ENCODE measurements around the gene MLLT3. TPM values are rescaled to one million over a fixed set of nuclear protein-coding genes. Genes with fewer than 3 reads are reported as not detected.

Gene MLLT3
- total and polyA plus RNA-seq, 7 experiments from 2014 or later: 40.9 to 85.3 (median 64.8) TPM

- Histone ChIP-seq H3K36me3 (ENCODE audit: control insufficient read depth in 2 of 3, insufficient read depth in 3 of 3, low read length in 3 of 3) (no peaks in the 10 kb centered on the region), H3K4me1 (ENCODE audit: control insufficient read depth in 2 of 2, insufficient read depth in 2 of 2, low read length in 2 of 2) (peaks cover 0 to 31% of the 10 kb centered on the region in 2 donors), H3K4me3 (ENCODE audit: low read length) (no peak overlapping the region), H3K27me3 (ENCODE audit: control insufficient read depth in 2 of 2, insufficient read depth in 2 of 2, low read length in 2 of 2) (no peaks in the 10 kb centered on the region), H3K9me3 (ENCODE audit: control insufficient read depth in 2 of 3, low read length in 3 of 3) (no peaks in the 10 kb centered on the region), H3K27ac (ENCODE audit: low read depth, low read length) (no peak overlapping the region)
- CTCF ChIA-PET: no interaction called here
- Mint-ChIP-seq H3K27me3 (no peaks in the 10 kb centered on the region), H3K4me1 (peaks cover 23 to 95% (median 83%) of the 10 kb centered on the region in 7 donors), H3K27ac (peak overlapping the region; percentile 12 to 96 (median 38)), H3K9me3 (peaks cover 0 to 10% (median 0%) of the 10 kb centered on the region in 11 donors), H3K36me3 (peaks cover 12 to 52% (median 42%) of the 10 kb centered on the region in 5 donors), H3K4me3 (no peak overlapping the region)
- intact Hi-C loops (cut with micrococcal nuclease): no loop called here
- no peak for ATAC-seq
- POLR2A ChIA-PET: interaction anchor here (1.6 kb wide), 1 partner anchor 220 kb away, joined by 7 read pairs; the partner anchor contains the start of gene MLLT3
- no peak for DNase-seq
Measured at GRCh38 chr9:20402273-20402875, 219.9 kb downstream of the MLLT3 start.

- DNase-seq: no peak
- peak; percentile 26 for ATAC-seq
- Mint-ChIP-seq H3K27me3 (no peaks in the 10 kb centered on the region), H3K4me1 (peaks cover 41 to 98% (median 90%) of the 10 kb centered on the region in 7 donors), H3K36me3 (peaks cover 12 to 52% (median 45%) of the 10 kb centered on the region in 5 donors), H3K9me3 (peaks cover 0 to 10% (median 0%) of the 10 kb centered on the region in 11 donors), H3K4me3 (peak overlapping the region; percentile 33 to 85 (median 71)), H3K27ac (peak overlapping the region; percentile 47 to 97 (median 90))
- Histone ChIP-seq H3K36me3 (ENCODE audit: control insufficient read depth in 2 of 3, insufficient read depth in 3 of 3, low read length in 3 of 3) (no peaks in the 10 kb centered on the region), H3K4me3 (ENCODE audit: low read length) (no peak overlapping the region), H3K27ac (ENCODE audit: low read depth, low read length) (peak overlapping the region; percentile 32), H3K4me1 (ENCODE audit: control insufficient read depth in 2 of 2, insufficient read depth in 2 of 2, low read length in 2 of 2) (peaks cover 0 to 62% of the 10 kb centered on the region in 2 donors), H3K27me3 (ENCODE audit: control insufficient read depth in 2 of 2, insufficient read depth in 2 of 2, low read length in 2 of 2) (no peaks in the 10 kb centered on the region), H3K9me3 (ENCODE audit: control insufficient read depth in 2 of 3, low read length in 3 of 3) (no peaks in the 10 kb centered on the region)
- intact Hi-C loops (cut with micrococcal nuclease): loop anchor here in 1 of 2 donors (1.0 to 5.0 kb wide), 3 partner anchors 9 to 126 kb away; no protein-coding TSS in a partner anchor
- CTCF ChIA-PET: interaction anchor here (0.7 to 4.8 kb wide), 7 partner anchors 9 to 261 kb away, joined by 3 to 22 read pairs (median 3); no protein-coding TSS in a partner anchor
- POLR2A ChIA-PET: interaction anchor here (0.7 to 3.0 kb wide), 7 partner anchors 8 to 287 kb away, joined by 3 to 9 read pairs (median 3); no protein-coding TSS in a partner anchor
Measured at GRCh38 chr9:20398536-20399338, 223.6 kb downstream of the MLLT3 start.

GRCh38 chr9:20397348-20397747 lies 225.0 kb downstream of the MLLT3 start:
- H3K9me3 ChIP-seq (ENCODE audit: control insufficient read depth in 2 of 3, low read length in 3 of 3): no peaks in the 10 kb centered on the region
- Mint-ChIP-seq H3K4me3 (peak overlapping the region in 4 of 10 donors; percentile 33 to 72 (median 56)), H3K4me1 (peaks cover 41 to 88% (median 77%) of the 10 kb centered on the region in 7 donors), H3K9me3 (peaks cover 0 to 10% (median 0%) of the 10 kb centered on the region in 11 donors), H3K27ac (peak overlapping the region in 5 of 9 donors; percentile 48 to 92 (median 68)), H3K36me3 (peaks cover 5 to 42% (median 36%) of the 10 kb centered on the region in 5 donors), H3K27me3 (no peaks in the 10 kb centered on the region)
- ChIA-PET POLR2A (interaction anchor here (0.8 to 3.0 kb wide), 4 partner anchors 13 to 42 kb away, joined by 3 to 9 read pairs (median 4); no protein-coding TSS in a partner anchor), CTCF (interaction anchor here (1.9 to 4.8 kb wide), 2 partner anchors 10 to 39 kb away, joined by 8 to 22 read pairs; no protein-coding TSS in a partner anchor)
- H3K27ac ChIP-seq (ENCODE audit: low read depth, low read length): no peak overlapping the region
- peaks cover 0 to 56% of the 10 kb centered on the region in 2 donors for H3K4me1 ChIP-seq (ENCODE audit: control insufficient read depth in 2 of 2, insufficient read depth in 2 of 2, low read length in 2 of 2)
- ATAC-seq: no peak
- H3K36me3 ChIP-seq (ENCODE audit: control insufficient read depth in 2 of 3, insufficient read depth in 3 of 3, low read length in 3 of 3): no peaks in the 10 kb centered on the region
- no peak for DNase-seq
- H3K4me3 ChIP-seq (ENCODE audit: low read length): no peak overlapping the region
- intact Hi-C loops (cut with micrococcal nuclease): loop anchor here in 1 of 2 donors (2.0 to 5.0 kb wide), 2 partner anchors 41 to 125 kb away; no protein-coding TSS in a partner anchor
- no peaks in the 10 kb centered on the region for H3K27me3 ChIP-seq (ENCODE audit: control insufficient read depth in 2 of 2, insufficient read depth in 2 of 2, low read length in 2 of 2)

GRCh38 chr9:20396509-20396908 lies 225.8 kb downstream of the MLLT3 start:
- peaks cover 0 to 40% (median 36%) of the 10 kb centered on the region in 5 donors for H3K36me3 Mint-ChIP-seq
- peak overlapping the region; percentile 3 to 72 (median 50) for H3K4me3 Mint-ChIP-seq
- intact Hi-C loops (cut with micrococcal nuclease): loop anchor here in 1 of 2 donors (2.0 to 5.0 kb wide), 2 partner anchors 40 to 124 kb away; no protein-coding TSS in a partner anchor

GRCh38 chr9:20395651-20396050 lies 226.6 kb downstream of the MLLT3 start:
- CTCF ChIA-PET: interaction anchor here (0.6 to 4.8 kb wide), 4 partner anchors 11 to 38 kb away, joined by 3 to 22 read pairs (median 6); no protein-coding TSS in a partner anchor
- H3K4me3 ChIP-seq (ENCODE audit: low read length): no peak overlapping the region

More at GRCh38 chr9:20396509-20396908, 225.8 kb downstream of the MLLT3 start:
- H3K27ac ChIP-seq (ENCODE audit: low read depth, low read length): no peak overlapping the region
- H3K4me1 ChIP-seq (ENCODE audit: control insufficient read depth in 2 of 2, insufficient read depth in 2 of 2, low read length in 2 of 2): peaks cover 0 to 56% of the 10 kb centered on the region in 2 donors
- no peaks in the 10 kb centered on the region for H3K27me3 ChIP-seq (ENCODE audit: control insufficient read depth in 2 of 2, insufficient read depth in 2 of 2, low read length in 2 of 2)
- ChIA-PET POLR2A (interaction anchor here (0.6 to 3.4 kb wide), 7 partner anchors 9 to 742 kb away, joined by 3 to 13 read pairs (median 4); no protein-coding TSS in a partner anchor), CTCF (interaction anchor here (1.9 to 4.8 kb wide), 2 partner anchors 11 to 39 kb away, joined by 8 to 22 read pairs; no protein-coding TSS in a partner anchor)
- peak in 2 of 9 donors; percentile 25 to 27 for DNase-seq
- Mint-ChIP-seq H3K27me3 (no peaks in the 10 kb centered on the region), H3K9me3 (peaks cover 0 to 3% (median 0%) of the 10 kb centered on the region in 11 donors), H3K4me1 (peaks cover 35 to 88% (median 69%) of the 10 kb centered on the region in 7 donors), H3K27ac (peak overlapping the region in 8 of 9 donors; percentile 58 to 92 (median 78))
- H3K36me3 ChIP-seq (ENCODE audit: control insufficient read depth in 2 of 3, insufficient read depth in 3 of 3, low read length in 3 of 3): no peaks in the 10 kb centered on the region
- no peak for ATAC-seq
- H3K4me3 ChIP-seq (ENCODE audit: low read length): no peak overlapping the region
- no peaks in the 10 kb centered on the region for H3K9me3 ChIP-seq (ENCODE audit: control insufficient read depth in 2 of 3, low read length in 3 of 3)

More at GRCh38 chr9:20395651-20396050, 226.6 kb downstream of the MLLT3 start:
- Histone ChIP-seq H3K36me3 (ENCODE audit: control insufficient read depth in 2 of 3, insufficient read depth in 3 of 3, low read length in 3 of 3) (no peaks in the 10 kb centered on the region), H3K4me1 (ENCODE audit: control insufficient read depth in 2 of 2, insufficient read depth in 2 of 2, low read length in 2 of 2) (peaks cover 0 to 56% of the 10 kb centered on the region in 2 donors), H3K27me3 (ENCODE audit: control insufficient read depth in 2 of 2, insufficient read depth in 2 of 2, low read length in 2 of 2) (no peaks in the 10 kb centered on the region), H3K9me3 (ENCODE audit: control insufficient read depth in 2 of 3, low read length in 3 of 3) (no peaks in the 10 kb centered on the region), H3K27ac (ENCODE audit: low read depth, low read length) (no peak overlapping the region)
- H3K36me3 Mint-ChIP-seq: peaks cover 0 to 43% (median 30%) of the 10 kb centered on the region in 5 donors
- H3K9me3 Mint-ChIP-seq: peaks cover 0 to 3% (median 0%) of the 10 kb centered on the region in 11 donors
- peak overlapping the region in 8 of 10 donors; percentile 24 to 63 (median 52) for H3K4me3 Mint-ChIP-seq
- DNase-seq (peak in 2 of 9 donors; percentile 21 to 27), ATAC-seq (no peak)
- intact Hi-C loops (cut with micrococcal nuclease): loop anchor here in 1 of 2 donors (2.0 to 5.0 kb wide), 3 partner anchors 13 to 123 kb away; no protein-coding TSS in a partner anchor
- POLR2A ChIA-PET: interaction anchor here (0.6 to 3.4 kb wide), 7 partner anchors 8 to 743 kb away, joined by 3 to 13 read pairs (median 5); partner anchors contain the start of gene MLLT3
- H3K27ac Mint-ChIP-seq: peak overlapping the region in 8 of 9 donors; percentile 38 to 92 (median 74)
- H3K27me3 Mint-ChIP-seq: no peaks in the 10 kb centered on the region
- peaks cover 31 to 84% (median 62%) of the 10 kb centered on the region in 7 donors for H3K4me1 Mint-ChIP-seq
